Measurements from ENCODE around the gene CFAP99.
A peak's percentile ranks its signal among the peaks of the same experiment; 100 is the strongest.

Gene CFAP99

GRCh38 chr4:2487632-2488031 lies 68.9 kb downstream of the CFAP99 start:
- DNase-seq (ENCODE audit: low read depth in 1 of 2, low spot score in 1 of 2) = no peak
- no peak for TF ChIP-seq JUND (IDR thresholded peaks at IDR 0.05; ENCODE audit: low read depth)
- in situ Hi-C loops (cut with HindIII; ENCODE audit: low pct_unique_long_range_greater_than_20kb, low sequenced_read_pairs) = no loop called here

DNA sequence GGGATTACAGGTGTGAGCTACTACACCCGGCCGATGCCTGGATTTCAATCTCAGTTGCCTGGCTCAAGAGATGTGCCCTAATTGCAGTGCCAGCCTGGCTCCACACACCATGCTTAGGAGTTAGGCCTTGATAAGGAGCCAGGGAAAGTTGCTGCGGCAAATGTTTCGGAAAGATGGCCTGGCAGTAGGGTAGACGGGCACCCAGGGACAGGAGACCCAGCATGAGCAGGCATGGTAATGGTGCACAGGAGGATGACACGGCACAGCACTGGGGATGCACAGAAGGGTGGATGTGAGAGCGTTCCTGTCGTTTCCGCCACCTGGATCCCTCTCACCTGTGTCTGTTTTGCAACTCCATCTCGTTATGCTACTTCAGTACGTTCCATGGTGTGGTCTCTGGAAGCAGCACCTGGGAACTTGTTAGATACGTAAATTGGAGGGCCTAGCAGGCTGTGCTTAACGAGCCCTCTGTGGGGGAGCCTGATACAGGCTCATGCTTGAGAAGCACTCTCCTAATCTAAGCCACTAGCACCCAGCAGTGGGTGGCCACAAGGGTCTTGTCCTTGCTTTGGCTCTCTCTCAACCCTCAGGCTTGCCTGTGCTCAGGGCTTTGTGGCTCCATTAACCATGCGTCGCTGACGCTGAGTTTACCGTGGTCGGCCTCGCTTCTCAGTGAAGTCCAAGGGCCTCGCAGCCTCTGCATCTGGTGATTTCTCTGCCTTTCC lies 70.5 kb downstream of the CFAP99 start:
- in situ Hi-C loops (cut with HindIII; ENCODE audit: low pct_unique_long_range_greater_than_20kb, low sequenced_read_pairs) = no loop called here
- DNase-seq (ENCODE audit: low read depth in 1 of 2, low spot score in 1 of 2) = no peak
- TF ChIP-seq JUND (IDR thresholded peaks at IDR 0.05; ENCODE audit: low read depth) = no peak

DNA sequence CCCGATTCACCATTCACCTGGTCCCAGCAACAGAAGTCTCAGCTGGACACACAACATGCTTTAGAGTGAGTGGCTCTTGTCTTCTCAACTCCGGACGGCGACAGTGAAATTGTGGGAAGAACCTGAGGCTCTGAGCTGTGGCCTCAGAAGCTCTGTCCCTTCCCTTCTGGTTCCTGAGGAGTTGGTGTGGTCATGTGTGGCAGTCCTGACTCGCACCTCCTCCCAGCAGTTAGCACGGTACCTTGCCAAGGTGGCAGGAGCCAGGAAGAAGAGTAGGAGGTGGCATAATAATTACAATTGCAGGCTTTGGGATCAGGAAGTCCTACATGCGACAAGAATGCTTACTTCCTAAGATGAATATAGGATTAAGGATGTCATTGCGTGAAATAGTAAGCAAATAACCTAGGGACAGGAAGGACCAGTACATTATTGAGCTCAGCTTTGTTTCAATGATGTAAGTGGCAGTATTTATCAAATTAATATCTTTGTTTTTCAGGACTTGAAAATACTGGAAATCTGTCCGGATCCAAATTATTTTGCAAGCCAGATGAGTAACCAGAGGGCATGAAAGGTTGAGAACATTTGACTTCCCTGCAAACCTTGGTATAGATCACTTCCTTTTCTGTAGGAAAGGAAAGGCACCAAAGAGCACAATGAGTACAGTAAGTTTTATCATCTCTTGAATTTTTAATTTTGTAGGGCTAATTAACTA lies 71.2 kb downstream of the CFAP99 start:
- in situ Hi-C loops (cut with HindIII; ENCODE audit: low pct_unique_long_range_greater_than_20kb, low sequenced_read_pairs) = no loop called here
- peak in 1 of 2 experiments; percentile 45 for DNase-seq (ENCODE audit: low read depth in 1 of 2, low spot score in 1 of 2)
- no peak for TF ChIP-seq JUND (IDR thresholded peaks at IDR 0.05; ENCODE audit: low read depth)

DNA sequence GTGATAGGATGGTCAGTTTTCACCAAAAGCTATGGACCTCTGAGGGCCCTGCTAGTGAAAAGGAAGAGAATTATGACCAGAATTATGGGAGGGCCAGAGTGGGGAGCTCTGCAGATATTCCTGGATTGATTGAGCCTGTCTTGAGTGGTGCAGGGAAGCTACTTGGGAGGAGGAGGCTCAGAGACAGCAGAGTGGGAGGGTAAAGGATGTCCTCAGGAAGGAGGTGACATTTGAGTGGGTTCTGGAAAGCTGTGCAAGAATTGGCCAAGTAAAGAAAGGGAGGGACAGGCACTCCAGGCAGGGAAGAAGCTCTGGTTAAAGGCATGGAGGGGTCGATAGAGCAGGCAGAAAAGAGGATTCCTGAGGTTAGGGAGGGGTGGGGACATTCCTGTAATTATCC lies 74.2 kb downstream of the CFAP99 start:
- DNase-seq (ENCODE audit: low read depth in 1 of 2, low spot score in 1 of 2) = no peak
- in situ Hi-C loops (cut with HindIII; ENCODE audit: low pct_unique_long_range_greater_than_20kb, low sequenced_read_pairs) = no loop called here
- TF ChIP-seq JUND (IDR thresholded peaks at IDR 0.05; ENCODE audit: low read depth) = no peak

GRCh38 chr4:2494992-2495391 lies 76.2 kb downstream of the CFAP99 start:
- TF ChIP-seq JUND (IDR thresholded peaks at IDR 0.05; ENCODE audit: low read depth) = no peak
- in situ Hi-C loops (cut with HindIII; ENCODE audit: low pct_unique_long_range_greater_than_20kb, low sequenced_read_pairs) = no loop called here
- no peak for DNase-seq (ENCODE audit: low read depth in 1 of 2, low spot score in 1 of 2)

DNA sequence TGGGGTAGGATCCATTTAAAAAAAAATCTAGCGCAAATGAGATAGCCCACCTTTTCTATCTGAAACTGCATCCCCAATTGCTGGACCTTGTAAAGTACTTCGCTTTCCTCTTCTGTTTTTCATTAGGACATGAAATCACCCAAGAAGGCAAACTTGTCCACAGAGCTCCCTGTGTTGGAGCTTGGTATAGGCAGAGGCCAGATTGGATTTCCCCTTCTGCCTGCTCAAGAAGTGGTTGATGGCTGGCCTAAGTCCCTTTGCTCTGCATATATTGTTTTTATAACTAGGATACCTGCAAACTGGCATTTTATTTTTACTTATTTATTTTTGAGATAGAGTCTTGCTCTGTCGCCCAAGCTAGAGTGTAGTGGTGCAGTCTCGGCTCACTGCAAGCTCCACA lies 78.6 kb downstream of the CFAP99 start:
- in situ Hi-C loops (cut with HindIII; ENCODE audit: low pct_unique_long_range_greater_than_20kb, low sequenced_read_pairs) = no loop called here
- no peak for DNase-seq (ENCODE audit: low read depth in 1 of 2, low spot score in 1 of 2)
- no peak for TF ChIP-seq JUND (IDR thresholded peaks at IDR 0.05; ENCODE audit: low read depth)

DNA sequence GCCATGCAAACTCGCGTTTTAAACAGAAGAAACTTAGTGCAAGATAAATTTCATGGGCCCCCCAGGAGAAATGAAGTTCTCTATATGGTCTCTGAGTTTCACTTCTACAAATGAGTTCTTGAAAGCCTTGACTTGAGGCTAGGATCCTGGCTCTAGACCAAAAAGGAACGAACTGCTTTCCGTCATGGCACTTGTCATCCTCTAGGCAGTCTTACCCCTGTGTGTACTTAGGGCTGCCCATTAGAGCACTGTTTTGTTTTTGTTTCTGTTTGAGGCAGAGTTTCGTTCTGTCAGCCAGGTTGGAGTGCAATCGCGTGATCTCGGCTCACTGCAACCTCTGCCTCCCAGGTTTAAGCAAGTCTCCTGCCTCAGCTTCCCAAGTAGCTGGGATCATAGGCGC lies 79.2 kb downstream of the CFAP99 start:
- in situ Hi-C loops (cut with HindIII; ENCODE audit: low pct_unique_long_range_greater_than_20kb, low sequenced_read_pairs) = no loop called here
- TF ChIP-seq JUND (IDR thresholded peaks at IDR 0.05; ENCODE audit: low read depth) = no peak
- no peak for DNase-seq (ENCODE audit: low read depth in 1 of 2, low spot score in 1 of 2)

DNA sequence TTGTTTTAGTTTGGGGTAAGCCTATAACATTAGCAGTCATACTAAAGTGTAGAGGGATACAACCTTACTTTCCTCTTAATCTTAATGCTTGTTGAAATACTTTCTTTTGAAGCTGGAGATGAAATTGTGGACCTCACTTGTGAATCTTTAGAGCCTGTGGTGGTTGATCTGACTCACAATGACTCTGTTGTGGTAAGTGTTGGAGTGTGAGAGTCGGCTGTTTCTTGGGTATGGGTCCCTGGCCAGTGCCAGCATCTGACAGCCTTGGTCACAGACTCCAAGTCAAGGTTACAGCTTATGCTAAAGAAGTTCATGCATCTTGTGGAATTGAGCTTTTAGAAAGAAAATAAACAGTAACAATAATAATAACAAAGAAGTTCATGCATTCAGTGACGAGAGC lies 81.8 kb downstream of the CFAP99 start:
- in situ Hi-C loops (cut with HindIII; ENCODE audit: low pct_unique_long_range_greater_than_20kb, low sequenced_read_pairs) = no loop called here
- no peak for DNase-seq (ENCODE audit: low read depth in 1 of 2, low spot score in 1 of 2)
- no peak for TF ChIP-seq JUND (IDR thresholded peaks at IDR 0.05; ENCODE audit: low read depth)

GRCh38 chr4:2501034-2501594 lies 82.4 kb downstream of the CFAP99 start:
- no peak for TF ChIP-seq JUND (IDR thresholded peaks at IDR 0.05; ENCODE audit: low read depth)
- in situ Hi-C loops (cut with HindIII; ENCODE audit: low pct_unique_long_range_greater_than_20kb, low sequenced_read_pairs) = no loop called here
- no peak for DNase-seq (ENCODE audit: low read depth in 1 of 2, low spot score in 1 of 2)

GRCh38 chr4:2503809-2504208 lies 85.1 kb downstream of the CFAP99 start:
- TF ChIP-seq JUND (IDR thresholded peaks at IDR 0.05; ENCODE audit: low read depth) = no peak
- no peak for DNase-seq (ENCODE audit: low read depth in 1 of 2, low spot score in 1 of 2)
- in situ Hi-C loops (cut with HindIII; ENCODE audit: low pct_unique_long_range_greater_than_20kb, low sequenced_read_pairs) = no loop called here

GRCh38 chr4:2507259-2507658 lies 88.5 kb downstream of the CFAP99 start:
- no peak for TF ChIP-seq JUND (IDR thresholded peaks at IDR 0.05; ENCODE audit: low read depth)
- no peak for DNase-seq (ENCODE audit: low read depth in 1 of 2, low spot score in 1 of 2)
- in situ Hi-C loops (cut with HindIII; ENCODE audit: low pct_unique_long_range_greater_than_20kb, low sequenced_read_pairs) = no loop called here

GRCh38 chr4:2507855-2508254 lies 89.1 kb downstream of the CFAP99 start:
- in situ Hi-C loops (cut with HindIII; ENCODE audit: low pct_unique_long_range_greater_than_20kb, low sequenced_read_pairs) = no loop called here
- TF ChIP-seq JUND (IDR thresholded peaks at IDR 0.05; ENCODE audit: low read depth) = no peak
- DNase-seq (ENCODE audit: low read depth in 1 of 2, low spot score in 1 of 2) = no peak

Data from T47D (cell line).